Measurements from ENCODE around the gene MYOM3. TPM values are rescaled to one million over a fixed set of nuclear protein-coding genes. Genes with fewer than 3 reads are reported as not detected.

MYOM3 gene
- total and polyA plus RNA-seq, 2 of the 4 experiments (the other 2 are of a cell fraction): 0.03 TPM; not detected in 1

DNA sequence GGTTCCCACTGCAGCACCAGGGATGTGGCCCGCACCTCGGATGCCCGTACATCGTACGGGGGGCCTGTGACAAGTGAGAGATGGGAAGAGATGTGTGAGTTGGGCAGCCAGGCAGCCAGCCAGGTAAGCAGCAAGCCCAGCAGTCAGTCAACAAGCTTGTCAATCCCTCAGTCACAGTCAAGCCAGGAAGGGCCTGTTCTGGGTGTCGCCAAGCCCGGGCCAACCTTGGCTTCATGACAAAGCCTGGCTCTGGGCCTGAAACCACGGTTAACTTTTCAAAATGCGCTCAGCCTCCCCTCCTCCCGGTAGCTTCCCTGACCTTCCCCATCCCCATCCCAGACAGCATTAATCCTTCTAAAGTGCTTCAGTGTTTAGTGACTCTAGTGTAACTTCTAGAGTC lies 31.8 kb downstream of the MYOM3 start:
- dilution Hi-C loops (cut with HindIII; ENCODE audit: low sequenced_read_pairs, unreplicated experiment): no loop called here

More for the DNA sequence above, 31.8 kb downstream of the MYOM3 start:
- BruUV-seq (replicated peaks): no TSS peak
- Histone ChIP-seq H2BK5ac (ENCODE audit: low read depth, low read length, poor library complexity, severe bottlenecking) (no peak overlapping the region), H3K23ac (ENCODE audit: low read depth, low read length) (no peak overlapping the region), H3K27me3 (ENCODE audit: control insufficient read depth, insufficient read depth, low read length) (peaks cover 54% of the 10 kb centered on the region), H4K5ac (ENCODE audit: low read depth, low read length) (no peak overlapping the region), H3K79me1 (ENCODE audit: low read depth in 1 of 2, low read length in 2 of 2) (no peaks in the 10 kb centered on the region), H3K9me1 (ENCODE audit: insufficient read depth, low read length) (no peaks in the 10 kb centered on the region), H3K14ac (replicated peaks; ENCODE audit: low read depth, low read length) (no peak overlapping the region), H3K56ac (ENCODE audit: extremely low read depth, insufficient read depth, low read length) (no peak overlapping the region), H3K36me3 (ENCODE audit: control insufficient read depth, insufficient read depth, low read length) (no peaks in the 10 kb centered on the region), H2AFZ (replicated peaks; ENCODE audit: low read length, poor library complexity) (no peak overlapping the region), H2BK120ac (ENCODE audit: low read depth, low read length) (no peak overlapping the region), H3K9me3 (ENCODE audit: control insufficient read depth, insufficient read depth, low read length) (no peaks in the 10 kb centered on the region), H4K91ac (ENCODE audit: insufficient read depth, low read depth, low read length) (no peak overlapping the region), H2BK20ac (ENCODE audit: low read depth, low read length) (no peak overlapping the region), H3K27ac (ENCODE audit: insufficient read depth, low read length) (no peak overlapping the region), H4K8ac (ENCODE audit: low read depth in 2 of 2, low read length in 2 of 2) (no peak overlapping the region), H2AK9ac (replicated peaks; ENCODE audit: low read depth, low read length, poor library complexity) (no peak overlapping the region), H4K20me1 (ENCODE audit: insufficient read depth, low read length) (no peaks in the 10 kb centered on the region), H3K18ac (ENCODE audit: low read depth, low read length) (no peak overlapping the region), H3K4me1 (ENCODE audit: control insufficient read depth, insufficient read depth, low read length) (no peaks in the 10 kb centered on the region), H3K4me2 (ENCODE audit: low read depth, low read length) (no peak overlapping the region), H3K9ac (ENCODE audit: low read depth, low read length) (no peak overlapping the region), H2BK15ac (ENCODE audit: low read depth, low read length) (no peak overlapping the region), H3K4ac (ENCODE audit: low read depth, low read length) (no peak overlapping the region), H2AK5ac (ENCODE audit: low read depth, low read length) (no peak overlapping the region), H3K4me3 (ENCODE audit: insufficient read depth, low read depth, low read length) (no peak overlapping the region)
- intact Hi-C loops (cut with micrococcal nuclease) (loop anchor here (10.0 kb wide), 1 partner anchor 55 kb away; no protein-coding TSS in a partner anchor), in situ Hi-C loops (cut with MboI; ENCODE audit: low sequenced_read_pairs) (no loop called here)
- ChIA-PET CTCF (no interaction called here), POLR2A (ENCODE audit: unreplicated experiment) (no interaction called here)
- ATAC-seq (ENCODE audit: low read depth) (no peak), DNase-seq (no peak)
- WGBS, 2 experiments (ENCODE audit: extremely low coverage in 2 of 2, insufficient read length in 1 of 2): 21% methylated on average over 4 of the region's 10 CpGs; no CpG with 5 or more reads in 1 of the 2 experiments
- TF ChIP-seq RFX5 (IDR thresholded peaks at IDR 0.05; ENCODE audit: low read depth, low read length) (no peak), SMC3 (IDR thresholded peaks at IDR 0.05; ENCODE audit: low read depth, low read length) (no peak), CEBPB (IDR thresholded peaks at IDR 0.05; ENCODE audit: low read depth, low read length) (no peak)
